NT2/D1 (cell line): ENCODE measurements around the gene TRRAP.

ENCODE experiments used
- SUZ12 ChIP-seq: IDR thresholded peaks from 2 replicates; pipeline ENCODE4 v1.6.1; 2011; ENCODE audit not compliant: insufficient read length, insufficient read depth; ENCODE audit errors: extremely low read depth
- YY1 ChIP-seq: IDR thresholded peaks from 2 replicates; pipeline ENCODE4 v1.6.1; 2011; ENCODE audit not compliant: insufficient read length, insufficient read depth
- ZNF274 ChIP-seq: IDR thresholded peaks from 2 replicates; pipeline ENCODE4 v1.6.1; 2011; ENCODE audit warnings: mild to moderate bottlenecking, low read depth, low read length

- TF ChIP-seq ZNF274 (no peak), YY1 (no peak), SUZ12 (no peak)
Observed at GRCh38 chr7:98930464-98930863, 52.1 kb downstream of the TRRAP start.
